Kidney epithelial cell (primary cell): Measurements from ENCODE around the gene GPR156. TPM values are rescaled to one million over a fixed set of nuclear protein-coding genes. Genes with fewer than 3 reads are reported as not detected.
"Not testable (repeated sequence)": the region's sequence is repeated elsewhere in the genome, so short reads cannot be mapped to it uniquely, and the experiment has no call there.

Experiments
- DNase-seq: peaks from one replicate; pipeline ENCODE4 v3.0.0-alpha.2; 2010; ENCODE audit warnings: low read depth
- H3K27me3 ChIP-seq: 2 replicates; pipeline ENCODE4 v1.6.0; 2011; ENCODE audit warnings: low read length; ENCODE audit not compliant: control insufficient read depth, insufficient read depth
- H3K36me3 ChIP-seq: 2 replicates; pipeline ENCODE4 v1.5.1; 2011; ENCODE audit warnings: low read length; ENCODE audit not compliant: control insufficient read depth, insufficient read depth
- H3K4me3 ChIP-seq: 2 replicates; pipeline ENCODE4 v1.5.1; 2011; ENCODE audit warnings: low read depth, mild to moderate bottlenecking, control low read depth, low read length
- CTCF ChIP-seq: IDR thresholded peaks from 2 replicates; pipeline ENCODE4 v1.5.1; 2011; ENCODE audit warnings: mild to moderate bottlenecking, moderate library complexity, low read length, control low read depth, inconsistent platforms; ENCODE audit not compliant: insufficient read depth, poor library complexity, severe bottlenecking
- total RNA-seq: library from RNA; depleted of rRNA; stranded (reverse); fragments of >200 nt; gene quantifications from 2 replicates; pipeline ENCODE4 v1.2.3, GENCODE V29; 2015

GPR156 gene
- 0.63 and 1.1 TPM in 2 replicates for total RNA-seq

- TF ChIP-seq CTCF: no peak
- H3K27me3 ChIP-seq: no peaks in the 10 kb centered on the region
- H3K4me3 ChIP-seq: peak within 1 kb of the TSS; percentile 48
- DNase-seq: no peak
- no peaks in the 10 kb centered on the region for H3K36me3 ChIP-seq
Measured at GRCh38 chr3:120284747-120285507, at the start of gene GPR156. Gene GPR156 (minus strand): TSS chr3:120285222. CDS start chr3:120244098, 41,124 bp downstream.

GRCh38 chr3:120332646-120333045 is 47.6 kb upstream of the GPR156 start:
- Histone ChIP-seq H3K4me3 (no peak overlapping the region), H3K27me3 (no peaks in the 10 kb centered on the region), H3K36me3 (no peaks in the 10 kb centered on the region)
- TF ChIP-seq CTCF: no peak
- no peak for DNase-seq

GRCh38 chr3:120331076-120331475 is 46.1 kb upstream of the GPR156 start:
- DNase-seq: no peak
- H3K36me3 ChIP-seq: no peaks in the 10 kb centered on the region
- no peaks in the 10 kb centered on the region for H3K27me3 ChIP-seq
- no peak overlapping the region for H3K4me3 ChIP-seq
- TF ChIP-seq CTCF: no peak

GRCh38 chr3:120326784-120327183 is 41.8 kb upstream of the GPR156 start:
- no peak for DNase-seq
- no peaks in the 10 kb centered on the region for H3K36me3 ChIP-seq
- no peak overlapping the region for H3K4me3 ChIP-seq
- no peaks in the 10 kb centered on the region for H3K27me3 ChIP-seq
- TF ChIP-seq CTCF: no peak

- no peak for TF ChIP-seq CTCF
- H3K4me3 ChIP-seq: no peak overlapping the region
- DNase-seq: no peak
- H3K27me3 ChIP-seq: no peaks in the 10 kb centered on the region
- H3K36me3 ChIP-seq: no peaks in the 10 kb centered on the region
Measured at GRCh38 chr3:120324190-120324589, 39.2 kb upstream of the GPR156 start.

- H3K27me3 ChIP-seq, H3K36me3 ChIP-seq, DNase-seq, H3K4me3 ChIP-seq: not testable (repeated sequence)
Measured at GRCh38 chr3:120323761-120324160, 38.7 kb upstream of the GPR156 start.
